ENCODE measurements around the gene SGK1.
A peak's percentile ranks its signal among the peaks of the same experiment; 100 is the strongest.
"Not testable (repeated sequence)": the region's sequence is repeated elsewhere in the genome, so short reads cannot be mapped to it uniquely, and the experiment has no call there.

SGK1 gene

DNA sequence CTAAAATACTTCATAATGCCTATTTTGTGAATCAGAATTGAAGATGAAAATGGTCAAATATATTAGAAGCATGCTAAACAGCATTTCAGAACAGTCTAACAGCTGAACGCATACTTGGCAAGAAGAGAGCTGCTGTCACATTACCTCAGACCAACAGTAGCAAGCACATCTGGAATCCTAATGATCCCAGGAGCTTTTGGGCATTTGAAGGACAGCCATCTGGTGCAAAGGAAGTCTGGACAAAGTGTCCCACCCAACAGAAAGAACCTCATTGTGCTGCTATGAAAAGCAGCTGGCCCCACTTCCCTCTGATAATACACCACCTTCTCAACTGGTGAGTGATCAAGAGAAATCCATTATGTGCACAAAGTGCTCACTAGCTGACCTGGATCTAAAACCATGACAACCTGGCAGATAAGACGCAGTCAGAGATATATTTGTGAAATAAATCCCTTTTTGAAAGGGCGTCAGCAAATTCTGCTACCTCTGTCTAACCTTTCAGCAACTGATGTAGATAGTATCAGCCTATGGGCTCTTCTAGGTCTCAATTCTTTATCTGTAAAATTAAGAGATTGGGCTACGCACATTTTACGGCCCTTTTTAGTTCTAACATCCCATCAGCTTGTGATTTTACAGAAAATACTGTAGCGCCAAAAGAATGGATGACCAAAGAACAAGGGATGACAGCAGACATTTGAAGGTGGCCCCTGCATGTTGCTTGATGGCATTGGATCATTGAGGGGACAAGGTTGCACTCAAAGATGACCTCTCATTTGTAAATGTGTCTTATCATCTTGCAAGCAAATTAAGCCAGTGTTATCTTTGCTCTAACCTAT is 78.7 kb downstream of the SGK1 start:
- H3K27me3 ChIP-seq = no peaks in the 10 kb centered on the region
- H3K9ac ChIP-seq = no peak overlapping the region
- H4K20me1 ChIP-seq = no peaks in the 10 kb centered on the region
- H3K4me2 ChIP-seq = peak overlapping the region in 6 of 11 experiments; percentile 1 to 84 (median 54); a peak in 10 of 22 replicates
- peaks cover 0 to 4% (median 0%) of the 10 kb centered on the region in 11 experiments; a peak in 3 of 22 replicates for H3K36me3 ChIP-seq
- peaks cover 4 to 89% (median 40%) of the 10 kb centered on the region in 10 experiments; a peak in 18 of 20 replicates for H3K4me1 ChIP-seq
- H3K9me3 ChIP-seq (replicated peaks in 1 of 11) = no peaks in the 10 kb centered on the region; a peak in 2 of 22 replicates
- no peak for TF ChIP-seq Cebpa-rat (IDR thresholded peaks at IDR 0.05)
- peak overlapping the region in 5 of 11 experiments; percentile 12 to 99 (median 74); a peak in 10 of 22 replicates for H3K27ac ChIP-seq
- no peak overlapping the region; a peak in 1 of 20 replicates for H3K4me3 ChIP-seq

DNA sequence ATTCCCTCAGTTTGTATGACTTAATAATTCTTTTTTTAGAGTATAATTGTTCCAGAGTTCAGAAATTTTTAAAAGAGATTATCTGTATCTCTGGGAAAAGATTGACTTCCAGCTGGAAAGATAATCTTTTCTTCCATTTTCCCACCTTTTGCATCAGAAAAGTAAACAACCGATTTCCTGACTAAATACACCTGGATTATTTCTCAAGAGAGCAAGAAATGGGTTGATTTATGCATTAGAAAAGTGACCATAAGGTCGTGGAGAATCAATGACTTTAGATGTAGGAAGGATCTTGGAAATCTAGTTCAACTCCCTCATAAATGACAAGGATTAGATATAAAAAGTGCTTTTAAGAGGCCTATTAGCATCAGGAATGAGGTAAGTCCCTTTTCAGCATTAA is 79.9 kb downstream of the SGK1 start:
- Histone ChIP-seq H3K27ac (peak overlapping the region in 2 of 11 experiments; percentile 97 to 99; a peak in 5 of 22 replicates), H3K9me3 (replicated peaks in 1 of 11) (no peaks in the 10 kb centered on the region; a peak in 1 of 22 replicates), H4K20me1 (no peaks in the 10 kb centered on the region), H3K9ac (no peak overlapping the region), H3K4me2 (peak overlapping the region in 3 of 11 experiments; percentile 40 to 84 (median 53); a peak in 5 of 22 replicates), H3K27me3 (no peaks in the 10 kb centered on the region), H3K4me3 (no peak overlapping the region), H3K36me3 (peaks cover 0 to 7% (median 0%) of the 10 kb centered on the region in 11 experiments; a peak in 3 of 22 replicates), H3K4me1 (peaks cover 4 to 95% (median 40%) of the 10 kb centered on the region in 10 experiments; a peak in 18 of 20 replicates)
- TF ChIP-seq Cebpa-rat (IDR thresholded peaks at IDR 0.05) = no peak

DNA sequence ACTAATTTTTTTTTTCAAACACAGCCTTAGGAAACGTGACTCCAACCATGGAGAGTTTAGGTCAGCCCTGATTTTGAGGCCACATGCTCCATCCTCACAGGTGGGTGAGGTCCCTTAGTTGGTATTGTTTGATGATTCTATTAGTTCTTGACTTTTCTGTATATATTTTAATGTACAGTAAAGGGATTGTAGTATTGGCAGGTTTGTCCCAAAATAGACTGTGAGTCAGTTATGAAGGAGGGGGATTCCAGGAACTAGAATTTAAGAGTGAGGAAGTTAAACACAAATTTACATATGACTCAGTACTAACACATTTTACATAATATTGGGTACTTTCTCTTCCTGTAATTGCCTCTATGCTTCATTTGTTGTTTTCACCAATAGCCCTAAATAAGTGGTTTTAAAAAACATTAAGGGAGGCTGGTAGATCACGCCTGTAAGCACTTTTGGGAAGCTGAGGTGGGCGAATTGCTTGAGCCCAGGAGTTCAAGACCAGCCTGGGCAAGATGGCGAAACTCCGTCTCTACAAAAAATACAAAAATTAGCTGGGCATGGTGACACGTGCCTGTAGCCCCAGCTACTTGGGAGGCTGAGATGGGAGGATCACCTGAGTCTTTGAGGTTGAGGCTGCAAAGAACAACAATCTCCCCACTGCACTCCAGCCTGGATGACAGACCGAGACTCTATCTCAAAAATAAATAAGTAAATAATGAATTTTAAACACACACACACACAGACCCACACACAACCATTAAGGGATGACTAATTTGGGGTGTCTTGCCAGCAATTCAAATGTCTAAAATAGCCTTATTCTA is 81.8 kb downstream of the SGK1 start:
- H3K9ac ChIP-seq = peak overlapping the region in 6 of 11 experiments; percentile 22 to 87 (median 78); a peak in 10 of 22 replicates
- H3K4me1 ChIP-seq = peaks cover 4 to 95% (median 38%) of the 10 kb centered on the region in 10 experiments; a peak in 18 of 20 replicates
- H3K4me3 ChIP-seq = no peak overlapping the region
- H3K36me3 ChIP-seq = peaks cover 0 to 7% (median 0%) of the 10 kb centered on the region in 11 experiments; a peak in 3 of 22 replicates
- no peaks in the 10 kb centered on the region for H3K27me3 ChIP-seq
- peak overlapping the region in 9 of 11 experiments; percentile 41 to 99 (median 82); a peak in 18 of 22 replicates for H3K27ac ChIP-seq
- no peak; a peak in 1 of 22 replicates for TF ChIP-seq Cebpa-rat (IDR thresholded peaks at IDR 0.05)
- H3K9me3 ChIP-seq (replicated peaks in 1 of 11) = no peaks in the 10 kb centered on the region; a peak in 1 of 22 replicates
- H3K4me2 ChIP-seq = peak overlapping the region in 8 of 11 experiments; percentile 29 to 88 (median 79); a peak in 16 of 22 replicates
- no peaks in the 10 kb centered on the region for H4K20me1 ChIP-seq

DNA sequence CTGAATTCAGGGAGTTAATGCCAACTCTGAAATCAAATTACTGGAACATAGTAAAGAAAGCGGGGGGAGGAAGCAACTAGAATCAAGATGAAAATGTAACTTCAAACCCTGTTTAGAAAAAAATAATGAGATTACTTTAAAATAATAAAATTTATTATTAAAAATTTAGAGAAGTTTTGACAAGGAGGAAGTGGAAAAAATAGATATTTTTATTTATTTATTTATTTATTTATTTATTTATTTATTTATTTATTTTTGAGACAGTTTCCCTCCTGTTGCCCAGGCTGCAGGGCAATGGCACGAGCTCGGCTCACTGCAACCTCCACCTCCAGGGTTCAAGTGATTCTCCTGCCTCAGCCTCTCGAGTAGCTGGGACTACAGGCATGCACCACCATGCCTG is 82.6 kb downstream of the SGK1 start:
- H3K4me3 ChIP-seq; H3K36me3 ChIP-seq; H3K9me3 ChIP-seq (replicated peaks in 1 of 11); H3K27me3 ChIP-seq; H4K20me1 ChIP-seq: not testable (repeated sequence)
- H3K4me1 ChIP-seq = peaks cover 3 to 95% (median 38%) of the 10 kb centered on the region in 10 experiments
- H3K9ac ChIP-seq = peak overlapping the region in 5 of 11 experiments; percentile 62 to 87 (median 80); a peak in 9 of 22 replicates
- H3K27ac ChIP-seq = peak overlapping the region in 9 of 11 experiments; percentile 41 to 99 (median 82); a peak in 16 of 22 replicates
- peak overlapping the region in 8 of 11 experiments; percentile 29 to 88 (median 78); a peak in 13 of 22 replicates for H3K4me2 ChIP-seq

DNA sequence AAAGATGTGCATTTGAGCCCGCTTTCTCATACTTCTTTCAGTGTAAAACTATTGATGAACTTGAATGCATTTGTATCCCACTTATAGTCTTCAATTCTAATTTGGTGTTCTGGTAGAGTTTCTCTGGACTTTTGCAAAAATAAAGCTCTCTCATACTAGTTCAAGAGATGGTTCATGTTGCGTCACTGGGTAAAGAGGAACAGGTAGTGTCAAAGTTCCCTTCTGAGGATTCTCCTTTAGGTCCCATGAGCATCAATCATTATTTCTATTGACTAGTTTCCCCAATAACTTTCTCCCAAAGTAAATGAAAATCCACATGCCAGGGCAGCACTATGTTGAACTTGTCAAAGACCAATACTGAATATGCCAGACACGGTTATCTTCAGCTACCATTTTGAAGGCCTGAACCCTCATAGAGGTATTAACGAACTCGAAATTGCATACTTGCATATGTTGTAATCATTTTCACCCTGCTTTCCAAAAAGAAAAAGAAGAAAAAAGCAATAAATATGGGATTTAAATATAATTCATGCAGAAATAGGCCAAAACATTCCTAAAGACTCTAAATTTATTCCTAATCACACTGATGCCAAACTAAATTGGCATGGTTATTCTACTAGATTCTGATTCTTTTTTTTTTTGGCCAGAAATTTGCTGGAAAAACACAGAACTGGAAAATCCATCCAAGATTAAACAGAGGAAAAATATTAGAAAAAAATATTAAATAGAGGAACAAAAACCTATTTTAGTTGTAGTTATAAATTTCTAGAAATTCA is 84.5 kb downstream of the SGK1 start:
- no peaks in the 10 kb centered on the region for H3K27me3 ChIP-seq
- peaks cover 10 to 95% (median 40%) of the 10 kb centered on the region in 10 experiments for H3K4me1 ChIP-seq
- H3K9ac ChIP-seq = no peak overlapping the region
- H3K9me3 ChIP-seq (replicated peaks in 1 of 11) = no peaks in the 10 kb centered on the region
- H3K4me3 ChIP-seq = no peak overlapping the region
- peaks cover 0 to 15% (median 2%) of the 10 kb centered on the region in 11 experiments; a peak in 4 of 22 replicates for H3K36me3 ChIP-seq
- no peak for TF ChIP-seq Cebpa-rat (IDR thresholded peaks at IDR 0.05)
- no peaks in the 10 kb centered on the region for H4K20me1 ChIP-seq
- H3K4me2 ChIP-seq = peak overlapping the region in 3 of 11 experiments; percentile 27 to 88 (median 34); a peak in 4 of 22 replicates
- H3K27ac ChIP-seq = peak overlapping the region in 4 of 11 experiments; percentile 54 to 99 (median 96); a peak in 5 of 22 replicates

DNA sequence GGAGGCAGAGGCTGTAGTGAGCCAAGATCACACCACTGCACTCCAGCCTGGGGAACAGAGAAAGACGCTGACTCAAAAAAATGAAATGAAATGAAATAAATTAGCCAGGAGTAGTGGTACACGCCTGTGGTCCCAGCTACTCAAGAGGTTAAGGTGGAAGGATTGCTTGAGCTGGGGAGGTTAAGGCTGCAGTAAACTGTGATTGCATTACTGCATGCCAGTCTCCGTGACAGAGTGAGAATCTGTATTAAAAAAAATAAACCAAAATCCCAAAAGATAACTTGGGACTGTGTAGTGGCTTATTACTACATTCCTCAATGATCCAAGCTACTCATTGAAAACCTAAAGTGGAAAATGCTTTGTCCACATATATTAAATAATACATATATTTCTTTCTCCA is 87.0 kb downstream of the SGK1 start:
- H4K20me1 ChIP-seq = no peaks in the 10 kb centered on the region
- H3K9ac ChIP-seq = peak overlapping the region in 5 of 11 experiments; percentile 26 to 87 (median 79); a peak in 9 of 22 replicates
- peaks cover 10 to 97% (median 31%) of the 10 kb centered on the region in 10 experiments for H3K4me1 ChIP-seq
- H3K27ac ChIP-seq = peak overlapping the region; percentile 45 to 94 (median 66); a peak in 19 of 22 replicates
- H3K4me3 ChIP-seq = no peak overlapping the region
- no peaks in the 10 kb centered on the region for H3K9me3 ChIP-seq (replicated peaks in 1 of 11)
- H3K27me3 ChIP-seq = no peaks in the 10 kb centered on the region
- H3K4me2 ChIP-seq = peak overlapping the region in 10 of 11 experiments; percentile 27 to 95 (median 59); a peak in 14 of 22 replicates
- peaks cover 0 to 15% (median 0%) of the 10 kb centered on the region in 11 experiments; a peak in 3 of 22 replicates for H3K36me3 ChIP-seq
- no peak for TF ChIP-seq Cebpa-rat (IDR thresholded peaks at IDR 0.05)

DNA sequence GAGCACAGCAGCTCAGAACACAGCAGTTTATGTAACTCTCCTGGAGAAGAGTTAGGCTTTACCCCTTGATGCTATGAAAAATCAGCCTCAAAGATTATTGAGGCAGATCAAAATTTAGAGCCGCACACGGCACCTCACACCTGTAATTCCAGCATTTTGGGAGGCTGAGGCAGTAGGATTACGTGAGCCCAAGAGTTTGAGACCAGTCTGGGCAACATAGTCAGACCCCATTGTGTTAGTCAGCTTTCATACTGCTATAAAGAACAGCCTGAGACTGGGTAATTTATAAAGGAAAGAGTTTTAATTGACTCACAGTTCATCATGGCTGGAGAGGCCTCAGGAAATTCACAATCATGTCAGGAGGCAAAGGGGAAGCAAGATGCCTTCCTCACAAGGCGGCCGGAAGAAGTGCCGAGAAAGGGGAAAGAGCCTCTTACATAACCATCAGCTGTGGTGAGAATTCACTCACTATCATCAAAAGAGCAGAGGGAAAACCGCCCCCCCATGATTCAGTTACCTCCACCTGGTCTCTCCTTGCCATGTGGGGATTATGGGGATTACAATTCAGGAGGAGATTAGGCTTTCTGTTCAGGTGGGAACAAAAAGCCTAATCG is 87.7 kb downstream of the SGK1 start:
- no peaks in the 10 kb centered on the region for H4K20me1 ChIP-seq
- peaks cover 0 to 15% (median 0%) of the 10 kb centered on the region in 11 experiments; a peak in 3 of 22 replicates for H3K36me3 ChIP-seq
- H3K4me2 ChIP-seq = peak overlapping the region; percentile 27 to 95 (median 56); a peak in 20 of 22 replicates
- peak overlapping the region; percentile 45 to 94 (median 66) for H3K27ac ChIP-seq
- H3K27me3 ChIP-seq = no peaks in the 10 kb centered on the region
- H3K4me1 ChIP-seq = peaks cover 10 to 97% (median 31%) of the 10 kb centered on the region in 10 experiments
- no peaks in the 10 kb centered on the region for H3K9me3 ChIP-seq (replicated peaks in 1 of 11)
- peak overlapping the region in 6 of 11 experiments; percentile 25 to 87 (median 58); a peak in 11 of 22 replicates for H3K9ac ChIP-seq
- H3K4me3 ChIP-seq = peak overlapping the region in 3 of 10 experiments; percentile 37 to 49 (median 43); a peak in 7 of 20 replicates
- no peak for TF ChIP-seq Cebpa-rat (IDR thresholded peaks at IDR 0.05)

Measured in BLaER1 treated with 17β-estradiol and CSF1 and Interleukin-3, amounts not matched to agents 10 nM and 100 nM (cell line).